Measurements from ENCODE around the gene MYO7A. TPM values are rescaled to one million over a fixed set of nuclear protein-coding genes. Genes with fewer than 3 reads are reported as not detected.

The MYO7A gene
- polyA plus RNA-seq, 3 donors = 2.5 to 3.4 (median 3.1) TPM

GRCh38 chr11:77126156-77126775, 1.8 kb upstream of the MYO7A start:
- no peak for DNase-seq (ENCODE audit: low read depth in 3 of 3, low spot score in 2 of 3)

GRCh38 chr11:77126861-77127234, 1.2 kb upstream of the MYO7A start:
- DNase-seq (ENCODE audit: low read depth in 3 of 3, low spot score in 2 of 3) = no peak

- DNase-seq (ENCODE audit: low read depth in 3 of 3, low spot score in 2 of 3) = peak in 1 of 3 donors; percentile 52
Measured at GRCh38 chr11:77127235-77127911, 673 bp upstream of the MYO7A start.

DNA sequence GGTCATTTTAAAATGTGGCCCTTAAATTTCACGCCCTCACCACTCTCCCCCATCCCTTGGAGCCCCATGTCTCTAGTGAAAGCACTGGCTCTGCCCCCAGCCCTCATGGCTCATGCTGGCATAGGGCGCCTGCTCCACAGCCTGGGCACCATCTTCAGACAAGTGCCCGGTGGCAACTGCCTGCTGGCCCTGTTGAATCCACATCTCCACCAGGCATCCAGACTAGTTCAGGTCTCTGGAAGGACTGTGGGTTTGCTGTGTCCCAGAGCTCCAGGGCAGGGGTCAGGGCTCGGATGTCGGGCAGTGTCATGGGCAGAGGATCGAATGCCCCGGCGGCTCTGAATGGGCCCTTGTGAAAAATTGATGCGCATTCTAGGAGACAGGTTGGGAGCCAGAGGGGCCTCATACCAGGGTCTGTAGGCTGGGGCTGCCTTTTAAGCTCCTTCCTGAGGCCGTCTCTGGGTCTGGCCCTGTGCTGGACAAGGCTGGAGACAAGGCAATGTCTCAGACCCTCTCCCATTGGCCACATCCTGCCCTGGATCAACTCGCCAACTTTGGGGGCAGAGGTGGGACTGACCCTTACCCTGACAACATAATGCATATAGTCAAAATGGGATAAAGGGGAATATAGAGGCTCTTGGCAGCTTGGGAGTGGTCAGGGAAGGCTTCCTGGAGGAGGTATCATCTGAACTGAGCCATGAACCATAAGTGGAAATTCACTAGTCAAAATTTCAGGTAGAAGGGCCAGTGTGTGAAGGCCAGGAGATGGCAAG, 1.2 kb downstream of the MYO7A start:
- no peak for DNase-seq (ENCODE audit: low read depth in 3 of 3, low spot score in 2 of 3)

GRCh38 chr11:77129842-77130756, 2.1 kb downstream of the MYO7A start:
- DNase-seq (ENCODE audit: low read depth in 3 of 3, low spot score in 2 of 3) = no peak

DNA sequence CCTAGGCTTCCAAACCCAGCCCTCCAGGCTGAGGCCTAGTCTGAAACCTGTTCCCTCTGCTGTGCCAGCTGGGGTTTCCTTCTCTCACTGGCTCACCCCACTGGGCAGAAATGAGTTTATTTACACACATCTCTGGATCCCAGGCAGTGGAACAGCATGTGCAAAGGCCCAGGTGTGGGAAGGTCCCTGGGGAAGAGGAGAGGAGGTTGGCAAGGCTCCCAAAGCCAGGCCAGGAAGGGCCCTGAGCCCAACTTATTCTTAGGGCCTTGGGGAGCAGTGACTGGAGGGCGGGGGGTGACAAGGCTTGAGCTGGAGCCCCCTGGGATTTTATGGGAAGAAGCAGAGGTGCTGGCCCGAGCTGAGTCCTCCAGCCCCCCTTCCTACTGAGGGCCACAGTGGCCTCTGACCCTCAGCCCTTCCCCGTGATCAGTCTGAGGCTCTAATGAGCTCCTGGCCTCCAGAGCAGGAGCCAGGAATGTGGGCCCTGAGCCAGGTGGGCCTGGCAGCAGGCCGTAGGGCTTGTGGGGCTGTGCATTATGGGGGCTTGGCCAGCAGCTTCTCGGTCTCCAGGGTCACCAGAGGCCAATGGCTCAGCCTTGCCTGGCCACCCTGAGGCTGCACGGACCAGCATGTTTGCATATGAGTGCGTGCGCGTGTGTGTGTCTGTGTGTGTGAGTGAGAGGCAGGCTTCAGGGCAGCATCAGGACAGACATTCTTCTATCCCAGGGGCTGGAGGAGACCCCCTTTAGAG, 2.9 kb downstream of the MYO7A start:
- no peak for DNase-seq (ENCODE audit: low read depth in 3 of 3, low spot score in 2 of 3)

DNA sequence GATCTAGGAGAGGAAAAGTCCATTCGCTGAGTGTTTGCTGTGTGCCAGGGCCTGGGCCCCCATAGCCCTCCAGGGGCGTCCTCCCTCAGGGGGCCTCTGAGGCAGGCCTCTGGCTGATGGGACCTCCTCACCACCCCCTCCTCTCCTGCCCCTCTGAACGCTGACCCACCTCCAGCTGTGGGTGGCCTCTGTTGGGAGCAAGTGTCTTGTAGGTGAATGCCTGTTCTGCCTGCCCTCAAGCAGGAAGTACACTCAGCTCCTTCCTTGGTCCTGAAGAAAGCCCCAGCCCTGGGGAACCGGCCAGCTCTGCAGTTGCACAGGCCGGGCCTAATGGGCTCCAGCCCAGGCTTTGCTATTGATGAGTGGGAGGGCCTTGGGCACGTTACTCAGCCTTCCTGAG, 3.5 kb downstream of the MYO7A start:
- no peak for DNase-seq (ENCODE audit: low read depth in 3 of 3, low spot score in 2 of 3)

- no peak for DNase-seq (ENCODE audit: low read depth in 3 of 3, low spot score in 2 of 3)
Measured at GRCh38 chr11:77135069-77135468, 7.0 kb downstream of the MYO7A start.

DNA sequence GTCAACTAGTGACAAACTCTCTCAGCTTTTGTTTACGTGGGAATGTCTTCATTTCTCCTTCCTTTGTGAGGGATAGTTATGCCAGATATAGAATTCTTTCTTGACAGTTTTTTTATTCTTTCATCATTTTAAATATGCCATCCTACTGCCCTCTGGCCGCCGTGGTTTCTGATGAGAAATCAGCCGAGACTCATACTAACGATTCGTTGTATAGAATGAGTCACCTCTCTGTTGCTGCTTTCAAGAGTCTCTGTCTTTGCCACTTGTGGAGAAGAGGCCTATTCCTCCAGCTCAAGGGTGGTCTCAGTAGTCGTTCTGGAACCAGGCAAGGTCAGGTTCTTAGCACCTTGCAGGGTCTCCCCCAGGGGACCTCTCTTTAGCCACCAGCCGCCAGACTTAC, 8.0 kb downstream of the MYO7A start:
- DNase-seq (ENCODE audit: low read depth in 3 of 3, low spot score in 2 of 3) = no peak

DNA sequence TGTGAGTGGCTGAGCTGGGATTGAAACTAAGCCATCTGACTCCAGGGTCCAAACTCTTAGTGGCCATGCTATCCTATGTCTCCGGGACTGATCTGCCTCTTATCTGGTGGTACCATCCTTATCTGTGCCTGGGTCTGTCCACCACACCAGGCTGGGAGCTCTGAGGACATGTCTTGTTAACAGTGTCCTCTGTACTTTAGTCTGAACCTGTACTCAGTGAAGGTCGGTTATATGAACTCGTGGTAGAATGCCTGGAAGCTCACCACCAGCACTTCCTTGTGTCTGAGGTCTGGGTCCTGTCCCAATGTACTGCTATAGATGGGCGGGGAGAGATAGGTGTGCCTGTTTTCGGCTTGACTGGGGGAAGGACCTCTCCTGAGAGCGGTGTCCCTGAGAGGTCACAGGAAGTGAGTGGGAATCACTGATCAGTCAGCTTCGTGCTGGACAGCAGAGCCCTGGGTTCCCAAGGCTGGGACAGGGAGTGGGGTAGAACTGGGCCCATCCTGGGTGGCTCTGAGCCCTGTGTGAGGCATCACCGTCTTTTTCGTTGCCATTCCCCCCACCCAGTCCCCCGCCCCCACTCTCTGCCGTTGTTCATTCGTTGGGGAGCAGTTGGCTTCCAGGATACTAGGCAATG, 8.9 kb downstream of the MYO7A start:
- no peak for DNase-seq (ENCODE audit: low read depth in 3 of 3, low spot score in 2 of 3)

DNA sequence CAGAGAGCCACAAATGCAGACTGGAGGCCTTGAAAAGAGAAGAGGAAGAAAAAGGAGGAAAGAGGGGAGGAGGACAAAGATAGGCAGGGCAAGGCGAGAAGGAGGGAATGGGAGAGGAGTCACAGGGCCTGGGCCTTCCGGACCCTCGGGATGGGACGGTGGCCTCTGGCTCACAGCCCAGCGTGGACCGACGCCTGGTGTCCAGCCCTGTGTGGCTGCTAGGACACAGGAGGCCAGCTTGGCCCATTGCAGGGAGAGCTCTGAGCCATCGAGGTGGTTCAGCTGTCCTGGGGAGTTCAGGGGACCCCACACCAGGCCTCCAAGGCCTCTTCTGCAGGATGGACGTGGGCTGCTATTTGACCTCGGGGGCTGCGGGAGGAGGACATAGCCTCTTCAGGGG, 9.4 kb downstream of the MYO7A start:
- no peak for DNase-seq (ENCODE audit: low read depth in 3 of 3, low spot score in 2 of 3)

DNA sequence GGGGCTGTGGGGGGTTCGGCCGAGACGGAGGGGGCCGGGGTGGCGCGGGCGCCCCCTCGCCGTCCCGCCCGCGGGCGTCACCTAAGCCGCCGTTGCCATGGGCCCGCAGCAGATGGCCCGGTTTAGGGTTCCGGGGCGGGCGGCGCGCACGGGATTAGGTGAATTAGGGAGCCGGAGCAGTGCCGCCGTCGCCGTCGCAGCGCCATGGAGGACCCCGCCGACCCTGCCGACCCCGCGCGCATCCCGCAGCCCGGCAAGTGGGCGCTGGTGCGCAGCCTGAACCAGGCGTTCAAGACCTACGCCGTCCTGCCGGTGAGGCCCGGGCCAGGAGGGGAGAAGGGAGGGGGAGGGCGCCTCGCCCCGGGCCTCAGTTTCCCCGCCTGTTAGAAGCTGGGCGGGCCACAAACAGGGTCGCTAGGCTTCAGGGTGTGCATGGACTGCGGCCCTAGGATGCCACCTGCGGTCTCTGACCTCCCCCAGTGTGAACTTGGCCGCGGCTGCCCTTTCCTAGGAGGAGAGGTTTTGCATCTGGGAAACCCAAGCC, 10.1 kb downstream of the MYO7A start:
- no peak for DNase-seq (ENCODE audit: low read depth in 3 of 3, low spot score in 2 of 3)

DNA sequence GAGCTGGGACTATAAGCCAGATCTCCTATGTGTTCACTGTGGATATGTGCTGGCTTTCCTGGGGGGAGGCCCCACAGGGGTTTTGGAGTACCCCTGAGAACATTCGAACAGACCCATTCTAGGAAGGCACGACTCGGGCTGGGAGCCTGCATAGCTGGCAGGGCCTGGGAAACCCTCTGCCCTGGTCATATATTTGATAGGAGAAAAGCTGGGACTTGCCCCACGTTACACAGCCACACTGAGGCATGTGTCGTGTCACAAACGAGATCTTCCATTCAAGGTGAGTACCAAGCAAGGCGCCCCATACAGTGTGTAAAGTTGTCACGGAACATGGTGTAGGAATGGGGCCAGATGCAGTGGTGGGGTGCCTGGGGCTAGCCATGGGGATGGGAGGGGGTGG, 11.2 kb downstream of the MYO7A start:
- DNase-seq (ENCODE audit: low read depth in 3 of 3, low spot score in 2 of 3) = no peak

DNA sequence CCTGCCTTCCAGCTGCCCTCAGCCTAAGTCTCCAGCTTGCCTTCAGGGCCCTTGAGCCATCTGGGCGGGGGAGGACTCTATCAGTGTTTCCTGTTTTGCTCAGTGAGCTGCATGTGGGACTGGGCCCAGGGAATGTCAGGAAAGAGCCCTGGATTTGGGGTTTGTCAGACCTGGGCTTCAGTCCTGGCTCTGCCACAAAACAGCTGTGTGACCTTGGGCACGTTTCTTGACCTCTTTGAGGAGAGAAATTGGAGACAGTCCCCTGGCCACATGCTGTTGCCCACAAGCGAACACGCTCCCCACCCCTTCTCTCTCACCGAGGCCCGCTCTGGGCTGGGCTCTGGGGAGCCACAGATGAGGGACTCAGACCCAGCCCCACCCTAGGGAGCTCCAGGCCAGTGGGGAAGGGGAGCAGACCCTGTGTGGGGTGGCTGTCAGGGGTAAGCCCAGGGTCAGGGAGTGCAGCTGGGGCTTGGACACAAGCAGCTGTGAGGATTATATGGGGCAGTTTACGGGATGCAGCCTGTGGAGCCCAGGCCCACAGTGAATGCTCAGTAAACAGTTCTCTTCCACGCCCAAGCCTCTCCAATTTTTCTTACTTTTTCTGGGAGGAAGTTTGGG, 12.3 kb downstream of the MYO7A start:
- DNase-seq (ENCODE audit: low read depth in 3 of 3, low spot score in 2 of 3) = no peak

DNA sequence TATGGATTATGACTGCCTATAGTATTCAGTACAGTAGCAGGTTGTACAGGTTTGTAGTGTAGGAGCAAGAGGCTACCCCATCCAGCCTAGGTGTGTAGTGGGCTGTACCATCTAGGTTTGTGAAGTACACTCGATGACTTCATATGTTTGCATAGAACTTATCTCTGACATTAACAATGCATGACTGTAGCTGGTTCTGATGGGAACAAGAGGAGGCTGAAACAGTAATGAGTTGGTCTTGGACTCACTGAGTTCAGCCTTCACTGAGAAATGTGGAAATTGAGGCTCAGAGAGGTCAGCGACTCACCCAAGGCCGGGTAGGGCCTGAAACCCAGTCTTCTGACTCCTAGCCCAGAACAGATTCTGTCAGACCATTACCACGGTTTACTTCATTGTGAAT, 13.0 kb downstream of the MYO7A start:
- DNase-seq (ENCODE audit: low read depth in 3 of 3, low spot score in 2 of 3) = no peak

DNA sequence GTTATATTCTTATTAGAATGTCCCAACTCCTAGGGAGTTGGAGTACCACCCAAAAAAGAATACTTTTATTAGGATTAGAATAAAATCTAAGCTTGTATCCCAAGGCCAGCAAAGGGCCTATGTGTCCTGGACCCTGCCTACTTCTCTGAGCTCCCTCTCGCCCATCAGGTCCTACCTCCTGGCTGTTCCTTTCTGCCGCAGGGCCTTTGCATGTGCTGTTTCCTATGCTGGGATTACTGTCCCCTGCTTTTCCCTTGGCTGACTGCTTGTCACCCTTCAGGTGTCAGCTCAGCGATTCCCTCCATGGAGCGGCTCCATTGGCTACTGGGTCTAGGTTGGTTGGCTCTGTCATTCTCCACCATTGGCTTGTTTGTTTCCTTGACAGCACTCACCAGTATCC, 13.4 kb downstream of the MYO7A start:
- DNase-seq (ENCODE audit: low read depth in 3 of 3, low spot score in 2 of 3) = no peak

DNA sequence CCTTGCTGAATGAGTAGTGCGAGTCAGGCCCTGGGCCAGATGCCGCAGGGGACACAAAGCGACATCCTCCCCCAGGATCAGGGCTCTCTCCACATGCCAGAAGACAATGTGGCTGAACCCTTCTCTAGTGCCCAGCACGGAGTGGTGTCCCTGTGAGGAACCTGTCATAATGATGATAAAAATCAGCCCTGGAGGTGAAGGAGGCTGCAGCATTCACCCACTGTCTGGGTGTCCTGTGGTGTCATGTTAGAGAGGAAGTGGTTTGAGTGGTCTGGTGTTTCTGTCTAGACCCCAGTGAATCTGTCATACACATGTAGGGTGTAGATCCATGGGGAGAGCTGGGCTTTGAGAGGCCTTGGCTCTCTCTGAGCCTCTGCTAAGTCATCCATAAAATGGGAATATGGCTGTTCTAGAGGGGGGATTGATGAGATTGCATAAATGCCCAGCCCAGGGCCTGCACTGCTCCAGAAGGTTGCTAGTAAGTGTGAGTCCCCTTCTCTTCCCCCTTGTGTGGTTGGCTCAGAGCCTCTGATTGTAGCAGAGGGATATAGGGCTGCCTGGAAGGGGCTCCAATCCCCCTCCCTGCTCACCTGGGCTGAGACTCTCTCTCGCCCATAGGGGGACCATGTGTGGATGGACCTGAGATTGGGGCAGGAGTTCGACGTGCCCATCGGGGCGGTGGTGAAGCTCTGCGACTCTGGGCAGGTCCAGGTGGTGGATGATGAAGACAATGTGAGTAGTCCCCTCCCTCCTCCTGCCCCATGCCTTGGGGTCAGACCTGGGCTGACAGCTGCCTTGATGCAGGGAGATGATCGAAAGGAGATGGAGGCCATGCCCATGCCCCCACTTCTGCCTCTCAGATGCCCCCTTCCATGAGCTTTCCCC, 14.3 kb downstream of the MYO7A start:
- DNase-seq (ENCODE audit: low read depth in 3 of 3, low spot score in 2 of 3) = no peak

- DNase-seq (ENCODE audit: low read depth in 3 of 3, low spot score in 2 of 3) = no peak
Measured at GRCh38 chr11:77143405-77144020, 15.5 kb downstream of the MYO7A start.

All from right renal cortex interstitium (tissue), 3 donors.